GM12878 (cell line): Measurements from ENCODE around the gene TTC22. TPM values are rescaled to one million over a fixed set of nuclear protein-coding genes. Genes with fewer than 3 reads are reported as not detected.
A peak's percentile ranks its signal among the peaks of the same experiment; 100 is the strongest.

Source experiments
- ATAC-seq: fragments of 200-7000 bp; cut with Tn5 transposase; 3 replicates; pipeline ENCODE4 v1.9.1; 2020; ENCODE audit warnings: mild to moderate bottlenecking, moderate library complexity
- BruUV-seq: library from RNA; stranded (reverse); fragments of 400-500 nt; replicated peaks from 2 replicates; lab custom pipeline; 2021; lab: Mats Ljungman, UMichigan
- CTCF ChIA-PET: fragments of 300-600 bp; sonication (Branson Sonifier 250); formaldehyde crosslinking; extraction: SDS; loops from one replicate; lab custom pipeline; 2021; ENCODE audit warnings: inconsistent platforms; lab: Yijun Ruan, JAX
- POLR2A ChIA-PET: fragments of 350-600 bp; formaldehyde crosslinking; extraction: SDS; loops from one replicate; lab custom pipeline; 2021; ENCODE audit warnings: inconsistent platforms; lab: Charles Lee
- RAD21 ChIA-PET: fragments of 300-600 bp; sonication (Branson Sonifier 250); formaldehyde crosslinking; loops from one replicate; lab custom pipeline; 2023; ENCODE audit warnings: antibody characterized with exemption; ENCODE audit not compliant: unreplicated experiment; lab: Charles Lee
- SMC1A ChIA-PET: fragments of 300-600 bp; sonication (Branson Sonifier 250); formaldehyde crosslinking; loops from one replicate; lab custom pipeline; 2023; ENCODE audit not compliant: unreplicated experiment, uncharacterized antibody; lab: Charles Lee
- DNase-seq: peaks from one replicate; pipeline ENCODE4 v3.0.0-alpha.2; 2011; ENCODE audit warnings: low read depth, low spot score
- FAIRE-seq: peaks from 3 replicates; lab custom pipeline; 2011; peaks lifted over from hg19 to GRCh38; lab: Jason Lieb, UNC
- H2AFZ ChIP-seq: 2 replicates; pipeline ENCODE4 v1.6.0; 2011; ENCODE audit warnings: low read depth, low read length, control low read depth; ENCODE audit not compliant: control insufficient read depth
- H3K27ac ChIP-seq: 2 replicates; pipeline ENCODE4 v1.5.1; 2011; ENCODE audit warnings: control low read depth; ENCODE audit not compliant: control insufficient read depth, insufficient read depth
- H3K27me3 ChIP-seq, 2 experiments: replicated peaks in 1 of 2; 2 replicates each; pipeline versions ENCODE4 v1.6.0 to v1.6.1; 2011; ENCODE audit warnings: low read length in 1 of 2; ENCODE audit not compliant: control insufficient read depth in 2 of 2, insufficient read depth in 2 of 2
- H3K36me3 ChIP-seq, 2 experiments: 2 replicates each; pipeline ENCODE4 v1.5.1; 2011; ENCODE audit warnings: low read length in 1 of 2; ENCODE audit not compliant: control insufficient read depth in 2 of 2, insufficient read depth in 2 of 2
- H3K4me1 ChIP-seq: 2 replicates; pipeline ENCODE4 v1.6.1; 2011; ENCODE audit warnings: mild to moderate bottlenecking, low read length, moderate library complexity, mixed read lengths; ENCODE audit not compliant: control insufficient read depth, insufficient read depth
- H3K4me2 ChIP-seq: 2 replicates; pipeline ENCODE4 v1.6.0; 2011; ENCODE audit warnings: control low read depth; ENCODE audit not compliant: control insufficient read depth, insufficient read depth
- H3K4me3 ChIP-seq: fragments of 200-600 bp; sonication (generic); 2 replicates; pipeline ENCODE4 v1.5.1; 2016
- H3K79me2 ChIP-seq: 2 replicates; pipeline ENCODE4 v1.6.0; 2011; ENCODE audit warnings: low read length; ENCODE audit not compliant: control insufficient read depth, insufficient read depth
- H3K9ac ChIP-seq: 2 replicates; pipeline ENCODE4 v1.8.0; 2011; ENCODE audit warnings: low read length, control low read depth, mixed read lengths; ENCODE audit not compliant: control insufficient read depth, insufficient read depth
- H3K9me3 ChIP-seq: replicated peaks from 3 replicates; pipeline ENCODE4 v1.5.1; 2011; ENCODE audit warnings: mild to moderate bottlenecking, low read length; ENCODE audit not compliant: control insufficient read depth, insufficient read depth
- H4K20me1 ChIP-seq: 2 replicates; pipeline ENCODE4 v1.6.0; 2011; ENCODE audit not compliant: control insufficient read depth, insufficient read depth
- CREM ChIP-seq: IDR thresholded peaks from 2 replicates; pipeline ENCODE4 v1.6.1; 2014; ENCODE audit warnings: antibody characterized with exemption, low read depth
- GATAD2B ChIP-seq: fragments of 450-650 bp; conservative IDR thresholded peaks from 2 replicates; pipeline ENCODE4 v1.6.1; 2017; ENCODE audit warnings: low read depth, mild to moderate bottlenecking, moderate library complexity
- HDGF ChIP-seq: fragments of 450-650 bp; IDR thresholded peaks from 2 replicates; pipeline ENCODE4 v1.6.1; 2016; ENCODE audit warnings: antibody characterized with exemption
- JUNB ChIP-seq: IDR thresholded peaks from 2 replicates; pipeline ENCODE4 v1.6.1; 2016; ENCODE audit warnings: antibody characterized with exemption, mild to moderate bottlenecking
- MEF2A ChIP-seq: IDR thresholded peaks from 2 replicates; pipeline ENCODE4 v1.6.1; 2011; ENCODE audit warnings: low read depth, mild to moderate bottlenecking, low read length, moderate library complexity; ENCODE audit not compliant: insufficient read depth
- MTA3 ChIP-seq: IDR thresholded peaks from 2 replicates; pipeline ENCODE4 v1.6.1; 2012; ENCODE audit warnings: low read length, inconsistent platforms, borderline replicate concordance
- NBN ChIP-seq: fragments of 450-650 bp; IDR thresholded peaks from 2 replicates; pipeline ENCODE4 v1.6.1; 2016
- NKRF ChIP-seq: fragments of 450-650 bp; conservative IDR thresholded peaks from 2 replicates; pipeline ENCODE4 v1.6.1; 2017; ENCODE audit warnings: mild to moderate bottlenecking, moderate library complexity
- NR2C2 ChIP-seq: IDR thresholded peaks from 2 replicates; pipeline ENCODE4 v1.6.1; 2011; ENCODE audit warnings: borderline replicate concordance, low read depth; ENCODE audit not compliant: control insufficient read depth, insufficient read length
- POLR2A ChIP-seq: IDR thresholded peaks from 2 replicates; pipeline ENCODE4 v1.6.1; 2011; ENCODE audit warnings: low read depth, mild to moderate bottlenecking, low read length
- SIX5 ChIP-seq: IDR thresholded peaks from 2 replicates; pipeline ENCODE4 v1.6.1; 2011; ENCODE audit warnings: mild to moderate bottlenecking, low read depth, low read length, moderate library complexity; ENCODE audit not compliant: severe bottlenecking
- SP1 ChIP-seq: IDR thresholded peaks from one replicate; pipeline ENCODE4 v1.6.1; 2011; ENCODE audit warnings: low read depth, low read length
- WGBS: methylation state at CpG from one replicate; pipeline ENCODE4 v1.1.6; 2016; ENCODE audit warnings: low lambda C conversion rate; ENCODE audit not compliant: insufficient replicate concordance, insufficient coverage; ENCODE audit errors: missing lambda C conversion rate; 5-methylcytosine and 5-hydroxymethylcytosine counted together
- in situ Hi-C: fragments of 300-500 bp; cut with MboI; formaldehyde crosslinking; loops from 9 replicates; pipeline ENCODE4 v1.14.3; 2018; ENCODE audit warnings: mixed read lengths
- intact Hi-C: fragments of 100-400 bp; cut with micrococcal nuclease; formaldehyde crosslinking; loops from one replicate; pipeline ENCODE4 v1.14.2; 2022; ENCODE audit not compliant: unreplicated experiment
- polyA plus RNA-seq, 11 experiments: library from polyadenylated mRNA; depleted of rRNA in 4 of 11; unstranded in 6 of 11; stranded (reverse) in 5 of 11; fragments of >200 nt; fragmentation: Nextera tagmentation in 4 of 11; fragmentation: Illumina TruSeq in 1 of 11; extraction: Ambion mirVana in 4 of 11; extraction: Trizol in 1 of 11; gene quantifications; 1 replicate in 1 of 11; 2 replicates in 10 of 11; pipeline versions ENCODE4 v1.2.1 to v1.2.3, GENCODE V29; 2011 to 2016; ENCODE audit warnings: inconsistent platforms in 2 of 11, missing spikeins in 2 of 11, low read depth in 1 of 11
- total RNA-seq, 4 experiments: library from RNA; depleted of rRNA in 3 of 4; stranded (reverse); fragments of >200 nt in 3 of 4; fragmentation: Illumina TruSeq in 1 of 4; extraction: Trizol in 1 of 4; gene quantifications; 2 replicates each; pipeline versions ENCODE4 v1.2.1 to v1.2.3, GENCODE V29; 2013 to 2021

The TTC22 gene
- total and polyA plus RNA-seq, 10 of the 15 experiments (the other 5 are each of a cell fraction or from before 2014, with no cell fraction given): 0.64 to 5.1 (median 1.9) TPM

- Histone ChIP-seq H3K4me1 (no peaks in the 10 kb centered on the region), H3K36me3 (peaks cover 12 to 26% of the 10 kb centered on the region in 2 experiments), H3K27ac (no peak overlapping the region), H4K20me1 (no peaks in the 10 kb centered on the region), H3K79me2 (no peaks in the 10 kb centered on the region), H3K4me2 (no peak overlapping the region), H3K9me3 (no peaks in the 10 kb centered on the region), H3K9ac (no peak overlapping the region)
- WGBS: 85% methylated on average over 12 of the region's 12 CpGs
- ChIA-PET RAD21 (no interaction called here), CTCF (no interaction called here), SMC1A (no interaction called here), POLR2A (no interaction called here)
- in situ Hi-C loops (no loop called here), intact Hi-C loops (no loop called here)
- no peak for DNase-seq
- no peak for FAIRE-seq
- BruUV-seq: no TSS peak
- no peak for ATAC-seq
- TF ChIP-seq MTA3 (no peak), POLR2A (peak; percentile 49)
- TF ChIP-seq, all 136 proteins: peak for 1
- no peak overlapping the region for H3K4me3 ChIP-seq
- H2AFZ ChIP-seq: no peak overlapping the region
- no peaks in the 10 kb centered on the region for H3K27me3 ChIP-seq
Measured at GRCh38 chr1:54743416-54744226, 57.5 kb downstream of the TTC22 start.

GRCh38 chr1:54742282-54742681 is 58.8 kb downstream of the TTC22 start:
- H3K4me1 ChIP-seq: no peaks in the 10 kb centered on the region
- no TSS peak for BruUV-seq
- no peaks in the 10 kb centered on the region for H4K20me1 ChIP-seq
- H3K36me3 ChIP-seq: peaks cover 16 to 30% of the 10 kb centered on the region in 2 experiments
- CTCF ChIA-PET: no interaction called here
- SMC1A ChIA-PET: no interaction called here
- FAIRE-seq: no peak
- H3K79me2 ChIP-seq: no peaks in the 10 kb centered on the region
- no peak overlapping the region for H3K4me3 ChIP-seq
- in situ Hi-C loops (no loop called here), intact Hi-C loops (no loop called here)
- H3K27ac ChIP-seq: no peak overlapping the region
- no peaks in the 10 kb centered on the region for H3K27me3 ChIP-seq
- no peak for DNase-seq
- RAD21 ChIA-PET: no interaction called here
- 90% methylated on average over 4 of the region's 4 CpGs for WGBS
- H3K9me3 ChIP-seq: no peaks in the 10 kb centered on the region
- POLR2A ChIA-PET: no interaction called here
- no peak overlapping the region for H3K4me2 ChIP-seq
- no peak for ATAC-seq
- no peak overlapping the region for H3K9ac ChIP-seq
- TF ChIP-seq NKRF (no peak), NR2C2 (no peak), JUNB (no peak), SP1 (no peak), CREM (no peak), HDGF (no peak), GATAD2B (no peak), NBN (no peak), MEF2A (no peak), SIX5 (no peak)
- H2AFZ ChIP-seq: no peak overlapping the region
